Dendritic cell treated with granulocyte-macrophage colony-stimulating factor and Interleukin-4, amounts not matched to agents 40 ng/mL and 50 ng/mL, for 4 days (primary cell): ENCODE measurements around the gene STEEP1.

Experiments
- H3K27ac Mint-ChIP-seq: one replicate; pipeline ENCODE4 v1.8.0; 2022; ENCODE audit warnings: mild to moderate bottlenecking, mixed read lengths
- H3K27me3 Mint-ChIP-seq: one replicate; pipeline ENCODE4 v1.8.0; 2022; ENCODE audit warnings: mild to moderate bottlenecking, mixed read lengths
- H3K36me3 Mint-ChIP-seq: one replicate; pipeline ENCODE4 v1.8.0; 2022; ENCODE audit warnings: low read depth, mixed read lengths
- H3K4me1 Mint-ChIP-seq: one replicate; pipeline ENCODE4 v1.8.0; 2022; ENCODE audit warnings: low read depth, mixed read lengths
- H3K4me3 Mint-ChIP-seq: one replicate; pipeline ENCODE4 v1.8.0; 2022; ENCODE audit warnings: mild to moderate bottlenecking, moderate library complexity, mixed read lengths
- H3K9me3 Mint-ChIP-seq: one replicate; pipeline ENCODE4 v1.8.0; 2022; ENCODE audit warnings: mixed read lengths
- intact Hi-C: fragments of 100-400 bp; cut with micrococcal nuclease; formaldehyde crosslinking; loops from one replicate; pipeline ENCODE4 v1.15.0; 2022

Gene STEEP1

GRCh38 chrX:119565107-119565663, at the start of gene STEEP1:
Gene STEEP1, minus strand, starts transcription at chrX:119565409. Its CDS starts 54 bp downstream, at chrX:119565355.
- H3K4me1 Mint-ChIP-seq, result peaks cover 19% of the 10 kb centered on the region
- intact Hi-C loops, result no loop called here

GRCh38 chrX:119614776-119615175, 49.6 kb upstream of the STEEP1 start:
- no peak overlapping the region for H3K4me3 Mint-ChIP-seq
- H3K36me3 Mint-ChIP-seq, result peaks cover 6% of the 10 kb centered on the region
- intact Hi-C loops, result loop anchor here (10.0 kb wide), 1 partner anchor 110 kb away; no protein-coding TSS in a partner anchor
- peaks cover 30% of the 10 kb centered on the region for H3K4me1 Mint-ChIP-seq
- no peaks in the 10 kb centered on the region for H3K27me3 Mint-ChIP-seq
- no peaks in the 10 kb centered on the region for H3K9me3 Mint-ChIP-seq
- no peak overlapping the region for H3K27ac Mint-ChIP-seq

More at GRCh38 chrX:119565107-119565663, at the start of gene STEEP1:
- peaks cover 29% of the 10 kb centered on the region for H3K36me3 Mint-ChIP-seq
- peak within 1 kb of the TSS; percentile 88 for H3K4me3 Mint-ChIP-seq
- H3K27ac Mint-ChIP-seq, result peak within 1 kb of the TSS; percentile 88
- no peaks in the 10 kb centered on the region for H3K9me3 Mint-ChIP-seq
- H3K27me3 Mint-ChIP-seq, result no peaks in the 10 kb centered on the region

- Mint-ChIP-seq H3K36me3 (no peaks in the 10 kb centered on the region), H3K9me3 (no peaks in the 10 kb centered on the region), H3K4me3 (no peak overlapping the region), H3K4me1 (peaks cover 17% of the 10 kb centered on the region), H3K27ac (peak overlapping the region; percentile 86), H3K27me3 (no peaks in the 10 kb centered on the region)
- intact Hi-C loops, result loop anchor here (5.0 kb wide), 1 partner anchor 85 kb away; the partner anchor contains the start of gene SEPTIN6
These were observed 41.8 kb upstream of the STEEP1 start for GRCh38 chrX:119607018-119607389.

- intact Hi-C loops, result loop anchor here (5.0 kb wide), 1 partner anchor 86 kb away; the partner anchor contains the start of gene SEPTIN6
- Mint-ChIP-seq H3K27me3 (no peaks in the 10 kb centered on the region), H3K9me3 (no peaks in the 10 kb centered on the region), H3K4me1 (peaks cover 17% of the 10 kb centered on the region), H3K36me3 (peaks cover 4% of the 10 kb centered on the region), H3K4me3 (peak within 1 kb of the TSS; percentile 97), H3K27ac (peak within 1 kb of the TSS; percentile 86)
These were observed 41.2 kb upstream of the STEEP1 start, which contains the start of gene NKRF for GRCh38 chrX:119606280-119607017. Gene NKRF, minus strand, starts transcription at chrX:119606424.

- intact Hi-C loops, result loop anchor here (5.0 kb wide), 1 partner anchor 87 kb away; the partner anchor contains the start of gene SEPTIN6
- H3K36me3 Mint-ChIP-seq, result peaks cover 12% of the 10 kb centered on the region
- no peaks in the 10 kb centered on the region for H3K27me3 Mint-ChIP-seq
- H3K27ac Mint-ChIP-seq, result peak overlapping the region; percentile 86
- peaks cover 17% of the 10 kb centered on the region for H3K4me1 Mint-ChIP-seq
- H3K9me3 Mint-ChIP-seq, result no peaks in the 10 kb centered on the region
- peak overlapping the region; percentile 97 for H3K4me3 Mint-ChIP-seq
These were observed 40.5 kb upstream of the STEEP1 start for GRCh38 chrX:119605464-119606279.

- Mint-ChIP-seq H3K4me1 (peaks cover 17% of the 10 kb centered on the region), H3K27me3 (no peaks in the 10 kb centered on the region), H3K27ac (peak overlapping the region; percentile 86), H3K9me3 (no peaks in the 10 kb centered on the region), H3K36me3 (peaks cover 13% of the 10 kb centered on the region), H3K4me3 (peak overlapping the region; percentile 97)
- intact Hi-C loops, result loop anchor here (5.0 kb wide), 1 partner anchor 87 kb away; the partner anchor contains the start of gene SEPTIN6
These were observed 39.7 kb upstream of the STEEP1 start for GRCh38 chrX:119604766-119605463.

- H3K4me3 Mint-ChIP-seq, result no peak overlapping the region
- H3K9me3 Mint-ChIP-seq, result no peaks in the 10 kb centered on the region
- H3K4me1 Mint-ChIP-seq, result peaks cover 17% of the 10 kb centered on the region
- peaks cover 13% of the 10 kb centered on the region for H3K36me3 Mint-ChIP-seq
- H3K27me3 Mint-ChIP-seq, result no peaks in the 10 kb centered on the region
- intact Hi-C loops, result no loop called here
- no peak overlapping the region for H3K27ac Mint-ChIP-seq
These were observed 37.6 kb upstream of the STEEP1 start for GRCh38 chrX:119602701-119603255.

- H3K27ac Mint-ChIP-seq, result no peak overlapping the region
- intact Hi-C loops, result no loop called here
- H3K9me3 Mint-ChIP-seq, result no peaks in the 10 kb centered on the region
- no peak overlapping the region for H3K4me3 Mint-ChIP-seq
- H3K36me3 Mint-ChIP-seq, result peaks cover 49% of the 10 kb centered on the region
- H3K4me1 Mint-ChIP-seq, result no peaks in the 10 kb centered on the region
- no peaks in the 10 kb centered on the region for H3K27me3 Mint-ChIP-seq
These were observed 24.6 kb upstream of the STEEP1 start for GRCh38 chrX:119589810-119590209.

- H3K4me1 Mint-ChIP-seq, result no peaks in the 10 kb centered on the region
- no peaks in the 10 kb centered on the region for H3K27me3 Mint-ChIP-seq
- H3K27ac Mint-ChIP-seq, result no peak overlapping the region
- intact Hi-C loops, result no loop called here
- peaks cover 12% of the 10 kb centered on the region for H3K36me3 Mint-ChIP-seq
- no peak overlapping the region for H3K4me3 Mint-ChIP-seq
- no peaks in the 10 kb centered on the region for H3K9me3 Mint-ChIP-seq
These were observed 18.3 kb upstream of the STEEP1 start for GRCh38 chrX:119583431-119584059.

GRCh38 chrX:119579414-119579813, 14.2 kb upstream of the STEEP1 start:
- no peak overlapping the region for H3K4me3 Mint-ChIP-seq
- no peak overlapping the region for H3K27ac Mint-ChIP-seq
- intact Hi-C loops, result loop anchor here (10.0 kb wide), 1 partner anchor 55 kb away; no protein-coding TSS in a partner anchor
- H3K27me3 Mint-ChIP-seq, result no peaks in the 10 kb centered on the region
- H3K9me3 Mint-ChIP-seq, result no peaks in the 10 kb centered on the region
- H3K36me3 Mint-ChIP-seq, result peaks cover 13% of the 10 kb centered on the region
- no peaks in the 10 kb centered on the region for H3K4me1 Mint-ChIP-seq

- peak within 1 kb of the TSS; percentile 98 for H3K27ac Mint-ChIP-seq
- H3K9me3 Mint-ChIP-seq, result no peaks in the 10 kb centered on the region
- intact Hi-C loops, result loop anchor here (1.0 to 10.0 kb wide), 2 partner anchors 8 to 50 kb away; no protein-coding TSS in a partner anchor
- peaks cover 15% of the 10 kb centered on the region for H3K36me3 Mint-ChIP-seq
- peaks cover 10% of the 10 kb centered on the region for H3K4me1 Mint-ChIP-seq
- H3K27me3 Mint-ChIP-seq, result no peaks in the 10 kb centered on the region
- H3K4me3 Mint-ChIP-seq, result peak within 1 kb of the TSS; percentile 95
These were observed 9.4 kb upstream of the STEEP1 start, which contains the start of gene UBE2A for GRCh38 chrX:119574394-119575266. Gene UBE2A, plus strand, starts transcription at chrX:119574563. Its CDS starts 149 bp downstream, at chrX:119574712.
